Activated T-cell treated with anti-CD3 and anti-CD28 coated beads for 4 hours (primary cell): ENCODE data around the gene SRPK2.
"Not testable (repeated sequence)": the region's sequence is repeated elsewhere in the genome, so short reads cannot be mapped to it uniquely, and the experiment has no call there.

Experiments
- DNase-seq: peaks from one replicate; pipeline ENCODE4 v3.0.0-alpha.2; 2020

The SRPK2 gene

DNA sequence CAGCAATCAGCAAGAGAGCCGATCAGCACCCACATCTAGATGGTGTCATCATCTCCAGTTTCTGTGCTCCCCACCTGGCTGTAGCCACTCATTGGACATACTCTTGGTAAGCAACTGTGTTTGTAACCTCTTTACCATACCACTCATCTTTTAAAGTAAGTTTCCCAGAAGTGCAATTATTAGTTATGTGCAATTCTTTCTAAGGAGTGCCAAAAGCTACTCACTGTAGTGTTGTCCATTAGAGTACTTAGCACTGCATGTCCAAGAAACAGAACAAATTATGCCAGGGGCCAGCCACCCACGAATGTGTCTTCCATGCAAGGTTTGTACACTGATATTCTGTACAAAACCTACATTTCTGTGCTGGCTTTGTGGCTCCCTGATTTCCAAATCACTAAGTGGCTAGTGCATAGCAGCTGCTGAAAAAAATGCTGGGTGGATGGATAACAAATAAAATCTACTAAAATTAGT lies 131.9 kb downstream of the SRPK2 start:
- DNase-seq, result no peak

DNA sequence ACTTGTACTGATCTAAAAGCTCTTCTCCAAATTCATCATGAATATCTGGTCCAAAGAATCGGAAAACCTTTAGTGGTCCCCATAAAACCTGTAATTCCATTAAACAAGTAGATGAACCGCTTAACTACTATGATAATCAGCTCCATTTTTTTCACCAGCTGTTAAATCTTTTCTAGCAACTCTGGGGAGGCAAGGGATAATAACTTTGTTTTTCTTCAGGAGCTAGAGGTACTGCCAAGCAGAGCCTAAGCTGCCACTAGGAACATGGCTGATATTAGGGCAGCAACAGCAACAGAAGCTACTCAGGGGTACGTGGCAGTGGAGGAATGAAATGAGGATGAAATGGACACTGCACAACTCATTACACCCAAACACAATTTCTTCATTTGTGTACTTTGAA lies 138.0 kb downstream of the SRPK2 start:
- no peak for DNase-seq

DNA sequence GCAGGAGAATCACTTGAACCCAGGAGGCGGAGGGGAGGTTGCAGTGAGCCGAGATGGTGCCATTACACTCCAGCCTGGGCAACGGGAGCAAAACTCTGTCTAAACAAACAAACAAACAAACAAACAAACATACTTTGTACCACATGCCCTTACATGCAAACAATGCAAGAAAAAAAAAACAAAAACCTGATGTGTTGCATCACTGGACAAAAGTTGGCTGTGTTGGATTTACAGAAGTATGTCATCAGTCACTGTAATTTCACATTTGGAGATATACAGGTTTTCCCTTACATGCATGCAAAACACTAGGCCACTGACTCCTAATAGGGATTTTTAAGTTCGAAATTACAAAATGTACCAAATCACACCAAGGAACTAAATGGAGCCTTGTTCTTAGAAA lies 138.5 kb downstream of the SRPK2 start:
- no peak for DNase-seq

- DNase-seq, result no peak
Measured at GRCh38 chr7:105249216-105249615, 139.5 kb downstream of the SRPK2 start.

GRCh38 chr7:105246679-105247078 lies 142.0 kb downstream of the SRPK2 start:
- no peak for DNase-seq

GRCh38 chr7:105246256-105246655 lies 142.5 kb downstream of the SRPK2 start:
- DNase-seq, result no peak

DNA sequence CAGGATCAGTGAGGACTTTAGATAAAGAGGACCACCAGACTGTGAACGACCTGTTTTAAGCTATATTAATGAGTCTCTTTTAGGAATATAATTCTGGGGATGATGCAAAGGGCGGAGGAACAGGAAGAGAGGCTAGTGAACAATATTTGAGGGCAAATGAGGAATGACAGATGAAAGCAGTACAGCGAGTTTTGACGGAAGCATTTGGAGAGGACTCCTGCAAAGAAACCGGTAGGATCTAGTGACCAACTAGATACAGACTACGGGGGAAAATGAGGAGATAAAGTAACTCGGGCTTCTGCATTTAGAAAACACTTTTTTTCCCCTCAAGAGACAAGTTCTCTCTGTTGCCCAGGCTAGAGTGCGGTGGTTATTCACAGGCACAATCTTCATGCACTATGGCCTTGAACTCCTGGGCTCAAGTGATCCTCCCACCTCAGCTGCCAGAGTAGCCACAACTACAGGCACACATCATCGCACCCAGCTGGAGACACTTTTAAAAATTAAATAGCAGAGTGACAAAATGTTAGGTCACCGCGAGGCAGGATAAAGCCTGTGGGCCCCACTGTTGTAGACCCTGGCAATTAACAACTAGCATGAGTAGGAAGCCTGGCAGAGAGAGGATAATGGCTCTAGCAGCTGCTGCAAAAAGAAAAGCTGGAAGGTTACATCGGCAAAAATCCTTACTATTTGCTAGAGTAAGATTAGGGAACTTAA lies 143.2 kb downstream of the SRPK2 start:
- DNase-seq, result no peak

- no peak for DNase-seq
Measured at GRCh38 chr7:105244594-105244993, 144.1 kb downstream of the SRPK2 start.

- DNase-seq, result no peak
Measured at GRCh38 chr7:105241198-105241597, 147.5 kb downstream of the SRPK2 start.

- DNase-seq, result no peak
Measured at GRCh38 chr7:105238198-105238765, 150.4 kb downstream of the SRPK2 start.

DNA sequence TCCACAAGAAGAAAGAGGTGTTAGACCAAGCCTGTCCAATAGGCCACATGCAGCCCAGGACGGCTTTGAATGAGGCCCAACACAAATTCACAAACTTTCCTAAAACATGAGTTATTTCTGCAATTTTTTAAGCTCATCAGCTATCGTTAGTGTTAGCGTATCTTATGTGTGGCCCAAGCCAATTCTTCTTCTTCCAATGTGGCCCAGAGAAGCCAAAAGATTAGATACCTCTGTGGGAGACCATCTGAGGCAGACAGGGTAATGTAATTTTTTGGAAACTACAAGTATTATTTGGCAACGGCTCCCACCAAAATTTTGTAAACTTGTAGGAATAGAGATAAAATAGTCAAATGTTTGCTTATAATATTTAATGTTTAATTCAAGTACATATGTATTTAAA lies 153.8 kb downstream of the SRPK2 start:
- no peak for DNase-seq

GRCh38 chr7:105232829-105233291 lies 155.9 kb downstream of the SRPK2 start:
- not testable (repeated sequence) for DNase-seq

DNA sequence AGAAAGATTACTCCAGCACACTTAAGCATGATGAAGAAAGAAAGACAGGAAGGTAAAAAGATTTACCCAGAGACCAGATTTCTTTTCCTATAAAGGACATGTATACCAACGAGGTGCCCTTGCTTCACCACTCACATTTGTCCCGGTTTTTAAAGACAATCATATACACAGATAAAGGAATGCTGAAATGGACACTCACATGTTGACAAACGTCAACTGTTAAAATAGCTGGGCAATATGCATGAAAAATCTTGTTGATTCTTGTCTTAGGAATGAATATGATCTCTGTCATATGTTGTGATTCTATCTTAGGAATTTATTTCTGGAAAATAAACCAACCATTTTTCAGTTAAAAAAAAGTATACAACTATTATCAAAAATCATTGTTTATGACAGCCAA lies 158.2 kb downstream of the SRPK2 start:
- no peak for DNase-seq

DNA sequence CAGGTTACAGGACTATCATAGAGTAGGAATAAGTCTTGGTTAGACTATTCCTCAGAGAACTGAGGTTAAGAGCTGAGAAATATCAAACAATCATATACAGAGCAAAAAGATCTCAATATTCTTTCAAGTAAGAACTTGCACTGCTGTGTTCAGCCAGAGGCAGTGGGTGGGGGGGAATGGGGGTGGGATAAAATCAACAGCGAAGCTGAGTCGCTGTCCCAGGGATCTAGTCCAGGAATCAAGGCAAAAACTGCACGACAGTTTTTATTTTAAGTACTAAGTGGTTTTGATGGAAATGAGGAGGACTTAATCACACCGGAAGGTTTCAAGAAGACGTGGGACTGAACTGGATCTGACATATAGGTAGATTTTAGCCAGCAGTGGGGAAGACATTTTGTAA lies 159.1 kb downstream of the SRPK2 start:
- DNase-seq, result no peak

DNA sequence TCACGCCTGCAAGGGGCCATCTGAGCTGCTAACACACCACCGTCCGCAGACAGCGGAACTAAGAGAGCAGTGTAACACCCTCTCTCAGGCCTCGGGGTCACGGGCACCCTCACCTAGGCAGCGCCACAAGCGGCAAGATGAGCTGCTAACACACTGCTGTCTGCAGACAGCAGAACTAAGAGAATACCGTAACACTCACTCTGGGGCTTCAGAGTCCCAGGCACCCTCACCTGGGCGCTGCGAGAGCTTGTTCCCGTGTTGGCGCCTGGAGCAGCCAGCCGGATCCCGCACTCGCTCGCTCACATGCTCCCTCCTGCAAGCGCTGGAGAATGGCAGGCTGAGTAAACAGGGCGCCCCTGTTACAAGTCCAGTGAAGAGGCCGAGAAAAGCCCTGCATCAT lies 160.2 kb downstream of the SRPK2 start:
- no peak for DNase-seq

- DNase-seq, result no peak
Measured at GRCh38 chr7:105227391-105227790, 161.3 kb downstream of the SRPK2 start.

- no peak for DNase-seq
Measured at GRCh38 chr7:105224884-105225651, 163.7 kb downstream of the SRPK2 start.

DNA sequence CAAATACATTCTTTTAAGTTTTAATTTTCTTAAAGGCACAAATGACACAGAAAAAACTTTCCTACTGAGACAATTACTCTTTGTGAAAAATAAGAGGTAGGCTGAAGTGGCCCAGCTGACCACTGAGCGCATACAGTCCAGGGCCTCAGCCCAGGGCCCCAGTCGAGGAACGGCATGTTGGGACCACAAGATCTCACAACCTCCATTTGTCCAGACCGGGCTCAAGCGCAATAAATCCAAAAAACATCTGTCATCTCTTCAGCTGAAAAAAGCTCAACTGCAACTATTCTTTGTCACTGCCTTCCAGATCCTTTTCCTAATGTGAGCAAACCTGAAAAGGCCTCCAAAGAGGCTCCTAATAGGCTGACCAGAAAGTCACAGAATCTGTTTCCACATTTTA lies 165.8 kb downstream of the SRPK2 start:
- no peak for DNase-seq

GRCh38 chr7:105219771-105220160 lies 169.0 kb downstream of the SRPK2 start:
- no peak for DNase-seq

DNA sequence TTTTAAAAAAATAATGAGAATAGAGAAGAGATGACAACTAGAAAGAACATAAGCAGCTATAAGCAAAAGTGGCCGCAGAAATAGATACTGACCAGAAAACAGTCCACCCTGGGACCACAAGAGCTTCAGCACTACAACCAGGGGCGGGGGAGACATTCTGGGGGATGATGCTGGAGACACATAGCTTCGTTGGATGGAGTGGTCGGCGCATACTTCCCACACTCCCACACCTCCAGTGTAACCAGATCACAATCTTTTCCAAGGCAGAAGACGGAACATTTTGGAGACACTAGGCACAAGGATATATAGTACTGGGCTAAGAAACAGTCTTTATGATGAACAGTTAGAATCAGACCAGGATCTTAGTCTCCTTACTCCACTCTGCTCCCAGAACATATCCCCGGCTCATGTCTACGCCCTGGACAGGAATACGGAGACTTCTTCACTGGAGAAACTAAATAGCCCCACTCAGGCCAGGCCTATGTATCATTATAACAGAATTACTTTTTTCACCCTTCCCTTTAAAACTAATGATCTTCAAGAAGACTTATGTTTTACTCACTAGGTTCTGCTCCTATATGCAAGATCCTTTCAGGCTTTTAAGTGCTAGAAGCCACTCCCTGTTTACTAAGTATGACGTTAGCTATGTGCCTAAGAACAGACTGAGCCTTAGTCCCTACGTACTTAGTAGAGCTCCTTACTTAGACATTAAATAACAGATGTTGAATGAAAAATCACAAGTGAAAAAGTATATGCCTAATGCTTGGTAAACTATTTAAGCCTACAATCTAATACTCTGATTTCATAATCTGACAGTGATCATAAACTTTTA lies 169.6 kb downstream of the SRPK2 start:
- no peak for DNase-seq

DNA sequence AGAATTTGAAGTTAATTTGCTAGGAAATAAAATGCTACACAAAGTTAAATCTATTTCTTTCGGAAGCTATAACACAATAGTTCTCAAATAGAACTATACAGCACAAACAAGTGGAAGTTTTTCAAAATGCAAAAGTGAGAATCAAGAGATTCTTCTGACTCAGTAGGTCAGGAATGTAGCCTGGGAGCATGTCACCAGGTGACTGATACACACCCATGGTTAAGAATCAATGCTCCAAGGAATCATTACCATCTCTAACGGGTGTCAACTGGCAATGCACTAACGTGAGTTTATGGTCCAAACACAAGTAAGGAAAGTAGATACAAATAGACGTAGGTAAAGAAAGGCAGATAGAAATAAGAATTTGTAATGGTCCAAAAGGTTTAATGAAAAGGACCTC lies 170.5 kb downstream of the SRPK2 start:
- no peak for DNase-seq

GRCh38 chr7:105216786-105217185 lies 171.9 kb downstream of the SRPK2 start:
- DNase-seq, result no peak

DNA sequence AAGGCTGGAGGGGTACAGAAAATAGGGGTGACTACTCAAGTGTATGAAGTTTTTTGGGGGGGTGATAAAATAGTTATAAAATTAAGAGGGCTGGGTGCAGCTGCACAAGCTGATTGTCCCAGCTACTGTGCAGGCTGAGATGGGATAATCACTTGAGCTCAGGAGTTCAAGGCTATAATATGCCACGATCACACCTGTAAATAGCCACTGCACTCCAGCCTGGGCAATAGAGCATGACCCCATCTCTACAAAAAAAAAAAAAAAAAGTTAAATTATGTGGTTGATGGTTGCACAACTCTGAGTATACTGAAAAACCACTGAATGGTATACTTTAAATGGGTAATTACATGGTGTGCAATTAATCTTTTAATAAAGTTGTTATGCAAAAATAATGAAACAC lies 172.9 kb downstream of the SRPK2 start:
- DNase-seq, result no peak
